GM12875 (cell line): ENCODE results near the gene KLHL2.
A peak's percentile ranks its signal among the peaks of the same experiment; 100 is the strongest.

Source experiments
- H3K4me3 ChIP-seq: one replicate; pipeline ENCODE4 v1.5.1; 2011; ENCODE audit warnings: low read depth, low read length, control low read depth
- CTCF ChIP-seq: IDR thresholded peaks from 2 replicates; pipeline ENCODE4 v1.5.1; 2011; ENCODE audit warnings: low read depth, mild to moderate bottlenecking, control low read depth, inconsistent platforms, low read length, moderate library complexity, borderline replicate concordance; ENCODE audit not compliant: insufficient read depth

KLHL2 gene

DNA sequence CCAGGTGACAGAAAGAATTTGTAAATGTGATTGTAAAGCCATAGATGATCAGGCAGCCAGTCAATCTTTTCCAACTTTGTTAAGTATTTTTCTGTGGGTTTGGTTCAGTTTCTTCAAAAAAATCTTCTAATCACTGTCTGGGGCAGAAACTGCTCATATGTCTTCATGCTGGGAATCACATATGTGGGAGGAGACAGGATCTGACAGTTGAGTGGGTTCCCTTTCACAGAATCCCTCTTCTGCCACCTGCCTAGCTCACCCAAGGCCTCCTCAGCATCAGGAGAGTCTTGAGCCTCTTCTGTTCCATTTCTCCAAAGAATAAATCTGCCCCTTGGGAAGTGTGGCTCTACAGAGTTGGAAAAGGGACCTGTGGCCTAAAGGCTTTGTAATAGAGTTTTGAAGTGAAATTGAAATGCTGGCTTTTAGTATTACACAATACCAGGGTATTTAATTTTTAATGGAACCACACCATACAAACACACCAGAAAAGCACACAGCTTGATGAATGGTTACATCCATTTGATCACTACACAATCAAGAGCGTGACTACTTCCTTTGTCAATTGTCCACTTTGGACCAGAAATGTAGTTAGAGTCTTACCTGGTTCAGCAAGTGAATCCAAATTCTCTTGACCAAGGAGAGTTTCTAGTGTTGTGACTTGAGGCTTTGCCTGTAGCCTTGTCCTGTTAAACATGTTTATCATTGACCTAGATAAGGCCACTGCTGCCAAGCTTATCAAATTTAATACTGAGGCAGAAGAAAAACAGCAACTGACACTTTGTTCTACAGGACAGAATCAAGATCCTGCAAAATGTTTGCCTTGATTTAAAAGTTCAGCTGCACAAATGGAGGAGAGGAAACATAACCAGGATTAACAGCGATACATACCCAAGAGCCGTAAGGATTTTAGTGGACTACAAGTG lies 140.5 kb downstream of the KLHL2 start:
- no peak for TF ChIP-seq CTCF
- no peak overlapping the region for H3K4me3 ChIP-seq

GRCh38 chr4:165351359-165352130 lies 144.2 kb downstream of the KLHL2 start:
- peak; percentile 14; the same call in 1 of the 2 replicates for TF ChIP-seq CTCF
- H3K4me3 ChIP-seq, result no peak overlapping the region

DNA sequence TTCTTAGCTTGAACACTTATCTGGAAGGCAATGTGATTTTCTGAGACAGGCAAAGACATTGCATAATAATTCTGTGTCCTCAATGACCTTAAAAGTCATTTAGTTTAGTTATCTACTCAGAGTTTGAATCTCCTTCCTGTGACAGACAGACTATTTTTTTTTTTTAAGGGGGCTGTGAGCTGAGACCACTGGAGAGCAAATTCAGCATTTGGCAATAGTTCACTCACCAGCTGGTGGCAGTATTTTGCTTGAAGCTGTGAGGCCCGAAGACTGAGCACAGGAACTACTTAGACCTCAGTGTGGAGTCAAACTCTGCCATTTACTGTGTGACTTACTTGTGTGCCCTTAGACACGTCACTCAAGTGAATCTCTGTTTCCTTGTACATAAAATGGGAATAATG lies 148.5 kb downstream of the KLHL2 start:
- no peak overlapping the region for H3K4me3 ChIP-seq
- TF ChIP-seq CTCF, result peak; percentile 45; the same call in 1 of the 2 replicates

- no peak overlapping the region for H3K4me3 ChIP-seq
- TF ChIP-seq CTCF, result no peak
Observed at GRCh38 chr4:165359506-165359905, 152.1 kb downstream of the KLHL2 start.

DNA sequence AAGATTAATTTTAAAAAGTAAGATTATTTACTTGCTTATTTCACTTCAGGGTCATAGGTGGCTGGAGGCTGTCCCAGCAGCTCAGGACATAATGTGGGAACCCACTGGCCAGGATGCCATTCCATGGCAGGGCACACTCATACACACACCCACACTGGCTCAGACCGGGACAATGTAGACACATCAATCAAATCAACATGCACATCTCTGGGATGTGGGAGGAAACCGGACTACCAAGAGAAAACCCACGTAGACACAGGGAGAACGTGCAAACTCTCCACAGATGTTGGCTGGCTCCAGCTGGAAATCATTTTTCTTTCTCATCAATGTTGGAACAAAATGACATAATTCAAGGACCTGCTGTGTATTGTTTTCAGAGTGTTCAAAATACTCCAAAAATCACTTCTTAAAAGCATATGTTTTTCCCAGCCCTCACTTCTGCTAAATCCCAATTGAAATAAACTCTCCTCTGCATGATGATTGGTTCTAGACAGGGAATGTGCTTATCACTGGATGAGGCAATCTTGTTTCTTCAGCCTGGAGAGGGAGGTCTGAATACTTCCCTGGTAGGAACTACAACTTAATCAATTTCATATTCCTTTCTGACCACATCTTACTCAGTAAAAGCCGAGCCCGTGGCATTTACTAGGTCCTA lies 152.8 kb downstream of the KLHL2 start:
- no peak overlapping the region for H3K4me3 ChIP-seq
- TF ChIP-seq CTCF, result no peak

GRCh38 chr4:165360985-165361670 lies 153.8 kb downstream of the KLHL2 start:
- H3K4me3 ChIP-seq, result no peak overlapping the region
- no peak for TF ChIP-seq CTCF
